HG03159 (cell line): Measurements from ENCODE around the gene PALM2AKAP2.

ENCODE experiments used
- ATAC-seq: cut with Tn5 transposase; IDR thresholded peaks from one replicate; pipeline ENCODE4 v1.9.1; 2021; ENCODE audit warnings: mild to moderate bottlenecking, moderate library complexity; ENCODE audit not compliant: unreplicated experiment

The PALM2AKAP2 gene

DNA sequence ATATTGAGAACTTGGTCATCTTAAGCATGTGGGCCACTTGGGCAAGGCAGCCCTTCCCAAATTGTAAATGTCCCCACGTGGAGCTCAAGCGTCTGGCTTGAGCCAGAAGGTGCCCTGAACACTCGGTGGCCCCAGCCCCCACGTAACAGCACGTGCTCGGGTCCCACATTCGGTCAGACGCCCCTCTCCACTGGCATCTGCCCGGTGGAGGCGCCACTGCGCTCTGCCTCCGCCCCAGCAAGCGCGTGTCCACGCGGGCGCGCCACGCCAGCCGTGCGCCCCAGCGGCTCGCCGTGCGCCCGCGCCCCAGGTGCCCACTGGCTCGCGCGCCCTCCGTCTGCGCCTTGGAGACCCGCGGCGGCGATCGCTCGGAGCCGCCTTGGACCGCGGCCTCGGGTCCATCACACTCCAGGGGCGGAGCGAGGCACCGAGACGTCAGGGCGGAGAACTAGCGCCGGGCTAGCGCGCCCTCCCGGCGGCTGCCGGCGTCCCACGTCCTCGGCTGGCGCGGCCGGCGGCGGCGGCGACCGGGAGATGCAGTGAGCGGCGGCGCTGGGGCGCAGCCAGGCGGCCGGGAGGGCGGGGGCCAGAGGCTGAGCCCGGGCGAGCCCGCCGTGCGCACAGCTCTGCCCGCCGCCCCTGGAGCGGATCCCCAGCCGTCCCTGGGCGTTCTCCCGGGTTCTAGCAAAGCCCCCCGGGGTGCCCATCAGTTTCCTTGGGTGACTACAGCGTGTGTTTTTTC, at the start of gene PALM2AKAP2:
Gene PALM2AKAP2, plus strand, starts transcription at position 488 of the 742 bp plus-strand sequence. CDS start 291 bp downstream, outside the sequence.
- no peak for ATAC-seq

- ATAC-seq, result no peak
Measured at GRCh38 chr9:109730228-109730627, 49.8 kb upstream of the PALM2AKAP2 start.

DNA sequence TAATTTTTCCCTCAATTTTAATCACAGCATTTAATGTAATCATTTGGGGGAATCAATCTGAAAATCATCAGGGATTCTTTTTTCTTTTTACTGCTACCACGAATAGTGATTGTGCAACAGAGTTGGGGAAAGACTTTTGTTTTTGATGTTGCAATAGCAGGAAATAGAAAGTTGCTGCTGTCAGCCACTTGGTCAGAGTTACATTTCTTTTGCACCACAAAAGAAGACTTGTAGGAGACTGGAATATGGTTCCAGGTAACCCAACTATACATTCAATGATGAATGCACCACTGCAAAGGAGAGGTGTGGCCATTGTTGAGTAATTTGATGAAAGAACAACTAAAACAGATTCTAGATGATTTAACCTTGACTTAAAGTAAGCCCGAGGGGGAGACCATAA, 46.3 kb upstream of the PALM2AKAP2 start:
- no peak for ATAC-seq

DNA sequence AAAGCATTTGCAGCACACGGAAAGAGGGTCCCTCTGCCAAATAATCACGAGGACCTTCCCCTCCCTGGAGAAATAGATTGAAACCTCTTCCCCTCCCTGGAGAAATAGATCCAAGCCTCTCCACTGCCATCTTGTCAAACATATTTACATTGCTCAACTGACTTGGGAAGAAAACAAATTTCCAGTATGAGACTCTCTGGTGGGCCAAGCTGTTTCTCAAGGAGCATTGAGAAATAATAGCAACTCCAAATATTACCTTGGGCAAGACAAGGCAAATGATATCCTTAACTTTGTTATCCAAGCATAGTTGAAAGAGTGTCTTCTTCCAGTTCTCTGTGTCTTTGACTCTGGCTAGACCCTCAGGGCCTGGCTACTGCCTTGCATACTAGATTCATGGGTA, 45.2 kb upstream of the PALM2AKAP2 start:
- no peak for ATAC-seq

- no peak for ATAC-seq
Measured at GRCh38 chr9:109735801-109736200, 44.2 kb upstream of the PALM2AKAP2 start.

- ATAC-seq, result no peak
Measured at GRCh38 chr9:109737295-109737694, 42.7 kb upstream of the PALM2AKAP2 start.

- ATAC-seq, result no peak
Measured at GRCh38 chr9:109739760-109740159, 40.2 kb upstream of the PALM2AKAP2 start.

DNA sequence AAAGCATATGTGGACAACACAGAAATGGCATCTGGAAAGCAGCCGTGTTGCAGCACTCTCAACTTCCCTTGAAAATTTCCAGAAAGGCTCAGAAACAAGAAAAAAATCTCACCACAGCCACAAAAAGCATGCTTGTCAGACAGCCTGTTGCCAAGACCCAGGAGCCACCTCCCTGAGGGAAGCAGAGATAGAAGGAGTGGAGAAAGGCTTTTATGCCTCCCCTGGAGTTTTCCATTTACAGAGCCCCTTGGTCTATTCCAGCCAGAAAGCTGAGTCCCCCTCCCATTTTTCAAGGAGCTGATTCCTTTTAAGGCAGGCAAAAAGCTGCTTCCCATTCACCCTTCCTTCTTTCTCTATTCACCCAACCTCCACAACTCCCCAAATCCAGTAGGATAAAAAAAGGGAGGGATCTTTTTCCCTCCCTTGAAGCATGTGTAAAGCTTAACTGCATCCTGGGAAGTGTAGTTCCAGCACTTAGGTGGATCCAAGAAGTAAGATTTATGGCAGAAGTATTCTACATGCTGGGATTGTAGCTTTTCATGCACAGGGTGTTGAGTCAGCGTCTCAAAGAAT, 37.1 kb upstream of the PALM2AKAP2 start:
- no peak for ATAC-seq

- no peak for ATAC-seq
Measured at GRCh38 chr9:109743696-109744095, 36.3 kb upstream of the PALM2AKAP2 start.

GRCh38 chr9:109745335-109746283, 34.4 kb upstream of the PALM2AKAP2 start:
- no peak for ATAC-seq

DNA sequence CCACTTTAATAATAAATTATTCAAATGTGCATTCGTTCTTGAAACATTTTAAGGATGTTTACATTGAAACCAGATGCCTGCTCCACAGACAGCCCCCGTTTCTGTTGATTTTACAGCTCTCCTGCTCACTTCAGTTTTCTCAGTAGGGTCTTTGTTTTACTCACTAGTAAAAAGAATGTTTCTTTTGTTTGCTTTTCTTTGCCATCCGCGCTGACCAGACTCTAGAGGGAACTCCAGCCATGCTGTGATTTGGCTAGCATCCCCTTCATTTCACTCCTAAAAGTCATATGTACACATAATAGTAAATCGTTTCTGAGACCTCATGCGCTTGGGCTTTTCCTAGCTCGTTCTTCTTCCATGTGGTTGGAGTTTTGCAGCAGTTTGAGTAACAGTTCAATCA, 28.7 kb upstream of the PALM2AKAP2 start:
- ATAC-seq, result no peak

DNA sequence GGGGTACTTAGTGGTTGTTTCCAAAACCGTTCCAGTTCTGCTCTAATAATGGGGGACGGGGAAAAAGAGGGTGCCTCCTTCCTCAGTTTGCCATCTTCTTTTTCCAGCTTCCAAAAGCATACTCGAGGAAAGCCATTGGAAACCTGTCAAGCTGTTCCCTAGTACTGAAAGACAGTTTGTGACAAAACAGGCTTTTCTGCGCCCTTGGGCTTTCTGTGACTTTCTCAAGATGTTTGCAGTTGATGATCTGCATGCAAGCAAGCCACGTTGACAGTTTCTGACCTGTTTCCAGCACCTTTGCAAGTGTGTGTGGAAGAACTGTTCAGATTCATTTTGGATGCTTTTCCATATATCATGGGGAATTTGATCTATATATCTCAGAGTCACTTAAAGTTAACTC, 26.7 kb upstream of the PALM2AKAP2 start:
- ATAC-seq, result no peak

DNA sequence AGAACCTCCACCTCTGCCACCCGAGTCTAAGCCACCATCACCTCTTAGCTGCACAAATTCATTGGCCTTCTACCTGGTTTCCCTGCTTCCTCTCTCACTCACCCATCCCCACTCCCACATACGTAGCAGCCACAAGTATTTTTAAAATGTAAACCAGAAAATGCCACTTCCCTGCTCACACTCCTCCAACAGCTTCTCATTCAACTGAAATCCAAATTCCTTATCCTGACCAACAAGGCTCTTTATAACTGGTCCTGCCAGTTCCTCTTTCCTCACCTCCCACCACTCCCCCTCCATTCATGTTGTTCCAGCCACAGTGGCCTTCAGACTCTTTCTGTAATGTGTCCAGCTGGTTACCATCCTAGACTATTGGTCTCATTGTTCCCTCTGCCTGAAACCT, 25.0 kb upstream of the PALM2AKAP2 start:
- no peak for ATAC-seq

GRCh38 chr9:109759589-109759988, 20.4 kb upstream of the PALM2AKAP2 start:
- ATAC-seq, result no peak

DNA sequence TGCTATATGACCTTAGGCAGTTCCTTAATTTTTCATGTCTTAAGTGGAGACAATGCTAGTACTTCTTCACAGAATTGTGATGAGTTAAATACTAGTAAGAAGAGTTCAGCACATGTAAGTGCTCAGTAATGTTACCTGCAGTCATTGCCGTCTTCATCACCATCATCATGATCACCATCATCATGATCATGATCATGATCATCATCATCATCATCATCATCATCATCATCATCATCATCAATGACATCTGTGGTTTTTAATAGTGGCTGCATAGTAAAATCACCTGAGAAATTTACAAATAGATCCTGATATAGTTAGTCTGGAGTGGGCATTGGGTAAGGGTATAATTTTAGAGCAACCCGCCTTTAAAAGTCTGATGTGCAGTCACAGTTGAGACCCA, 14.7 kb upstream of the PALM2AKAP2 start:
- no peak for ATAC-seq

DNA sequence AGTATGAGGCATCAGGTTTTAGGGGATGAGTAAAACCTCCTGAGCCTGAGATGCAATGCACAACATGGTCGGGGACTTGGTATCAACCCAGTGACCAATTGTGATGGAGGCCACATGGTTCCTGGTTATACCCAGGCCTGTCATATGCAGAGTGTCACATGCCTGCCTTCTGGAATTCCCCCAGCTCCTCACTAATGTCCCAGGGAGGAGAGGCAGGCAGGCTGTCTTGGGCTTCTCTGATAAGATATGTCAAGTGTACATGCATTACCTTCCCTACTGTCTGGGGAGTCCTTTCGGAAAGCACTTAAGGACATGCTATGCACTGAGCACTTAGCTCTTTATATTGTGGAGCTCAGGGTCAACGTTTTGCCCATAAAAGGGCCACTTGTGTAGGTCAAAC, 14.2 kb upstream of the PALM2AKAP2 start:
- ATAC-seq, result no peak

DNA sequence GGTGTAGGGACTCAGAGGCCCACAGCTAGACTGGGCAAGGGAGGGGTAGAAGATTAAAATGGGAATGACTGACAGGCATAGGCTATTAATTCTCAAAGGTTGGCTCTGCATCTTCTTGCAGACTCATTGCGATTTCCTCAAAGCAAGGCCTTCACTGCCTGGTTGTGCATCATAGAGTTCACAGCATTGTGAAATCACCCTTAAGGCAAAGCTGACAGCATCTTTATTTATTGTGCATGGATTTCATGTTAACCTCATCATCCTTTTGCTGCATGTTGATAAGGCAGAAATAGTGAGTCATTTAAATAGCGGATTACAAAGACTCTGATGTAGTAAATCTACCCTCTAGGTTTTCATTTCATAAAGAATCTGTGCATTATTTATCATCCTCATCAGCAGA, 13.6 kb upstream of the PALM2AKAP2 start:
- ATAC-seq, result no peak

DNA sequence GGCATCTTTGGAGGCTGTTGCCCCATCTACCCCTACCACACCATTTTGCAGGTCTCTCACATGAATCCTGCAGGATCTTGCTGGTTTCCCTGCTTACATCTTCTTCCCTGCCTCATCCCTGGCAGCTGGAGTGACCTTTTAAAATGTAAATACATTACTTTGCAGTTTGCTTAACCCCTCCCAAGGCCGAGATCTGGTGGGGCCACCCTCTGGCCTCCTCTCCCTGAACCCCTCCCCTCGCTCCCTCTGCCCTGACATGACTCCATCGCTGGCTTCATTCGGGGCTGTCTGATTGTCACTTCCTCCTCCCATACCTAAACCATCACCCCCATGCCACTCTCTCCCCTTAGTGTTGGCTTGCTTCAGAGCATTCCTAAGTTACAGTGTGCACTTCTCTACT, 12.6 kb upstream of the PALM2AKAP2 start:
- ATAC-seq, result no peak

DNA sequence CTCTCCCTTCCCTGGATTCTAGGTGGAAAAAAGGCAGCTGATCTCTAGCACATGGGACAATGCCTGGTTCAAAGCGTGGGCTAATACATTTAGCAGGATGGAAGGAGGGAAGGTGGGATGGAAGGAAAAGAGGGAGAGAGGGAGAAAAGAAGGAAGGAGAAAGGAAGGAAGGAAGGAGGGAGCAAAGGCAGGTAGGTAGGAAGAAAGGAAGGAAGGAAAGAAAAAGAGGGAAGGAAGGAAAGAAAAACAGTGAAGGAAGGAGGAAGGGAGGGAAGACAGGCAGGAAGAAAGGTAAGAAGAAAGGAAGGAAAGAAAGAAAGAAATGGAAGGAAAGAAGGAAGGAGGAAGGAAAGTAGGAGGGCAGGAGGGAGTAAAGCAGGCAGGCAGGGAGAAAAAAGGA, 12.2 kb upstream of the PALM2AKAP2 start:
- ATAC-seq, result no peak

- no peak for ATAC-seq
Measured at GRCh38 chr9:109769250-109769649, 10.7 kb upstream of the PALM2AKAP2 start.

GRCh38 chr9:109770101-109770500, 9.9 kb upstream of the PALM2AKAP2 start:
- no peak for ATAC-seq

DNA sequence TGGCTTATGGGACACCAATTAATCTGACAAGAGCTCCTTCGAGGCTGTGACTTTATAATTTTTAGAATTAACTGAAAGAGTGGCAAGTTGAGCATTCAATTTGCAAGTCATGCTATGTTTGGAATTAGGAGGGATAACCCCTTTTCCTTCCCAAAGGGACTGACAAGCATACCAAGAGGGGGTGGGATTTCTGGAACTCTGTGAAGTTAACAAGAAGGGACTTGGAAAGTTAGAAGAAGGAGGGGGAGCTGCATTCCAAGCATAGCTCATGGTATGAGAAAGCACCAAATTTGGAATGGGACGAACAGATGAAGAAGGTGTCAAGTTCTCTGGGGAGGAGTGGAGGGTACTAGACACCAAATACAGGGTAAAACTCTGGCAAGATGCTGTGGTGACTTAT, 8.9 kb upstream of the PALM2AKAP2 start:
- no peak for ATAC-seq
